Stimulated activated CD8-positive, alpha-beta memory T cell treated with anti-CD3 and anti-CD28 coated beads, Interleukin-12 subunit alpha, Interleukin-12 subunit beta, amount 100 ng/mL, for 24 hours (primary cell): Measurements from ENCODE around the gene GDE1.

ENCODE experiments used
- DNase-seq: peaks from one replicate; pipeline ENCODE4 v3.0.0-alpha.2; 2020; ENCODE audit errors: extremely low read depth

The GDE1 gene

DNA sequence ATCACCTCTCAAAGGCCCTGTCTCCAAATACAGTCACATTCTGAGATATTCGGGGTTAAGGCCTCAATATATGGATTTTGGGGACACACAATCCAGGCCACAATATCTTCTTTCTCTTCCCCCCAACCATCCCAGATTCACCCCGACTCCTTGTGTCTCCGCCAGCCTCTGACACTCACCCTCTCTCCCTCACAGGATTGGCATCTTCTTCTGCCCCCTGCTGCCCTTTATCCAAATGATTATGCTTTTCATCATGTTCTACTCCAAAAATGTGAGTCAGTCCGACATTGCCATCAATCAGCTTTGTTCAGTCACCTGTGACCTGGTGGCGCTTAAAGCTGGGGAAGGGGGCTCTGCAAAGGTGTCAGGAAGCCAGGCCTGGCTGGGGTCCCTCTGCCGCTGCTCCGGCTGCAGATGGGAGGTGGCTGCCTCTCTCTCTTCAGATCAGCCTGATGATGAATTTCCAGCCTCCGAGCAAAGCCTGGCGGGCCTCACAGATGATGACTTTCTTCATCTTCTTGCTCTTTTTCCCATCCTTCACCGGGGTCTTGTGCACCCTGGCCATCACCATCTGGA, 35.1 kb downstream of the GDE1 start:
- no peak for DNase-seq

DNA sequence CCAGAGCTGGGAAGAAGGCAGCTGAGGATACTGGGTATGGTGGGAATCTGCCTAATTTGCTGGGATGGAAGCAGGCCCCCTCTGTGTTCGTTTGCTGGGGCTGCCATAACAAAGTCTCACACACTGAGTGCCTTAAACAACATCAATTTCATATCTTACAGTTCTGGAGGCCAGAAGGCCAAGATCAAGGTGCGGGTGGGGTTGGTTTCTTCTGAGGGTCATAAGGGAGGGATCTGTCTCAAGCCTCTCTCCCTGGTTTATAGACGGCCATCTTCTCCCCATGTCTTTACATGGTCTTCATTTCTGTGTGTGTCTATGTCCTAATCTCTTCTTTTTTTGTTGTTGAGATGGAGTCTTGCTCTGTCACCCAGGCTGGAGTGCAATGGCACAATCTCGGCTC, 35.8 kb downstream of the GDE1 start:
- no peak for DNase-seq

DNA sequence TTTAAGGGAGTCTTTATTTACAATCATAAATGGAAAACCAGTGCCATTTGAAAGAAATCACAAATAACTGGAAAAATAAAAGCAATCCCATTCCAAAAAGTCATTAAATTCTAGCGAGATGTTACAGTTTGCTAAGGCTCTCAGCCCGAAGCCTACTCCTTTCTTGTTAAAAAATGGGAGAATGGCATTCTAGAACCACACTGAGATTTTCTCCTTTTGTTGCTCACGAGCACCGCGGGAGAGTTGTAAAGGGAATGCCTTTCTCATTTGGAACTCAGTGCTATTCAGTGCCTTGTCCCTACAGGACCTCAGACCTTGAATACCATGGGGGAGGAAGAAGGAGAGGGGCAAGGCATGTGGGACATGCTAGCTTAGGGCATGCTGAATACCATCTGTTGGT, 36.3 kb downstream of the GDE1 start:
- no peak for DNase-seq

DNA sequence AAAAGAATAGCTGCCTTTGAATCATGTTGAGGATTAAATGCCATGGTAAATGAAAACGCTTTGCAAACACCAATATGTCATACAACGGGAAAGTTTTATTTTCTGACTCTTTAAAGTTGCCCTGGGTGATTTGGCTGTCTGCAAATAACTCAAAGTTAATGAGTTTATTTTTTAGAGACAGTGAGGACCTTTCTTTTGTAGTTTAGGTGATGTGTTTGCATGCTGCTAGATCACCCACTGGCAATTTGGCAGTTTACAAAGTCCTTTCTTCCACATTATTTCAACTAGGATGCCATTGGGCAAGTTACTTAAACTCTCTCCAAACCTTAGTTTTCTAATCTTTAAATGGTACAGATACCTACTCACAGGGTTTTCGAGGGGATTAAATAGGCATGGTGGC, 37.8 kb downstream of the GDE1 start:
- DNase-seq, result no peak

DNA sequence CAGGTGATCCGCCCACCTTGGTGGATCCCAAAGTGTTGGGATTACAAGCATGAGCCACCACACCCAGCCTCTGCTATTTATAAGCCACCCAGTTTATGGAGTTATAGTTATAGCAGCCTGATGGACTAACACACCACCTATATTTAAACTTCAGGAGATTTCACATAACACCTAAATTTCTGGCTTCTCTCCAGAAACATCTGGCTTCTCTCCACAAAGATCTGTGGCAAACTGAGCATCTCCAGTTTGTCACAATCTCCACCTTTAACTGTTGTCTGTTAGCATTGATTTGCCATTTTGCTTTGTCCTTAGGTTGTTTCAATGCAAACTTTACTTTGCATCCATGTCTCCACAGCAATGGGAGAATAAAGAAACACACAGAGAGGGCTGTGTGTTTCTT, 39.6 kb downstream of the GDE1 start:
- no peak for DNase-seq

DNA sequence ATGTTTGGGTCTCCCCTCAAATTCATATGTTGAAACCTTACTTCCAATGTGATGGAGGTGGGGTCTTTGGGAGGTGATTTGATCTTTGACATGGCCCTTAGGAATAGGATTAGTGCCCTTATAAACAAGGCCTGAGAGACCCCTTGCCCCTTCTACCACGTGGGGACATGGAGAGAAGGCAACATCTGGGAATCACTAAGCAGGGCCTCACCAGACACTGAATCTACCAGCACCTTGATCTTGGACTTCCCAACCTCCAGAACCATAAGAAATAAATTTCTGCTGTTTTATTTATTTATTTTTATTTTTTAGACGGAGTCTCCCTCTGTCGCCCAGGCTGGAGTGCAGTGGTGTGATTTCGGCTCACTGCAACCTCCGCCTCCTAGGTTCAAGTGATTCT, 40.1 kb downstream of the GDE1 start:
- no peak for DNase-seq

DNA sequence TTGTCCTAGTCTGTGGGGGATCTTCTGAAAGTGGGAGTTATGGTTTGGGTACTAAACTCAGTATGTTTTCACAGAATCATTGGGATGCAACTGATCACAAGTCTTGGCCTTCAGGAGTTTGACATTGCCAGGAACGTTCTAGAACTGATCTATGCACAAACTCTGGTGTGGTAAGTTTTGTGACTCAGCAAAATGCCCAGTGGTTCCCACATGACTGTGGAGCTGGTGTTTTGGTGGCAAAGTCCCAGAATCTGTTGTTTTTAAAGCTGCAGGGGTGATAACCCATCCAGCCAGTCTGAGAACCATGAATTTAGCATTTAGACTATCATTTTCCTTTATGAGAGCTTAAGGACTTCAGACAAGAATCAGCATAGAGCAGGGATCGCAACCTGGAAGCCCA, 40.6 kb downstream of the GDE1 start:
- DNase-seq, result no peak

DNA sequence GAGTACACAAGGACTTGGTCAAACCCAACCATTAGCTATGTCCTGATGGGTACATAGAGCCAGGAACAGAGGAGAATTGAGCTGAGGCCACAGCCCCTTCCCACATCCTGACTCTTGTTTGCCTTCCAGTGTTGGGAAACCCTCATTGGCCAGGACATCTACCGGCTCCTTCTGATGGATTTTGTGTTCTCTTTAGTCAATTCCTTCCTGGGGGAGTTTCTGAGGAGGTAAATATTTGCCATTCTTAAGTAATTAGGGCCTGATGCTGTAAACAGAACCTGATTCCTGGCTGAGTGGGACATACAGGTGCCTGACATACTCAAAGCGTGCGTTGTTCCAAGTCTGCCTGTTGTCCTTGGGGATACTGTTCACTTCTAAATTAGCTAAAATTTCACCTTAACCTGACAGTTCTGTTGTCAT, 42.6 kb downstream of the GDE1 start:
- DNase-seq, result no peak

DNA sequence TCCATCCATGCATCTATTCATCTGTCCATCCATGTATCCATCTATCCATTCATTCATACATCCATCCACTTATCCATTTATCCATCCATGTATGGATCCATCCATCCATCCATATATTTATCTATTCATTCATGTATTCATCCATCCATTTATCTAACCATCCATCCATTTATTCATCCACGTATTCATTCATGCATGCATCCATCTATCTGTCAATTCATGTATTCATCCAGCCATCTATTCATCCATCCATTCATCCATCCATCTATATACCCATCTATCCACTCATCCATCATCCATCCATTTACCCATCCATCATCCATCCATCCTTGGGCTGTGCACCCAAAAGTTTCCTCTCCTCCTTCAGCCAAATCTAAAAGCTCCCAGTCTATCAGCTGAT, 43.4 kb downstream of the GDE1 start:
- no peak for DNase-seq

DNA sequence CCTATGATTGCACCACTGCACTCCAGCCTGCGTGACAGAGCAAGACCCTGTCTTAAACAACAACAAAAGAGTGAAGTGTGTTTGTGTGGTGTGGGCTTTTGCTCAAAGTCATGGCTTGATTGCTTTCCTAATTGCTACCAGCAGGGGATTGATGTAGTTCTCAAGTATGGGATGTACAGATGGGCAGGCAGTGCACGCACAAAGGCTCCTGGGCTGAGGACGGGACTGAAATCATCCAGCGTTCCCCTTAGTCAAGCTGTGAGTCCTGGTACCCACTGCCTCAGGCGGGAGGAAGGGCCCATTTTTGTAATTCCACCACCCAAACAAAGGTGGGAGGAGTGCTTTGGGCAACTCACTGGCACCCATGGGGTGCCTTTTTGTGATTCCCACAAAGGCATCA, 47.3 kb downstream of the GDE1 start:
- no peak for DNase-seq

DNA sequence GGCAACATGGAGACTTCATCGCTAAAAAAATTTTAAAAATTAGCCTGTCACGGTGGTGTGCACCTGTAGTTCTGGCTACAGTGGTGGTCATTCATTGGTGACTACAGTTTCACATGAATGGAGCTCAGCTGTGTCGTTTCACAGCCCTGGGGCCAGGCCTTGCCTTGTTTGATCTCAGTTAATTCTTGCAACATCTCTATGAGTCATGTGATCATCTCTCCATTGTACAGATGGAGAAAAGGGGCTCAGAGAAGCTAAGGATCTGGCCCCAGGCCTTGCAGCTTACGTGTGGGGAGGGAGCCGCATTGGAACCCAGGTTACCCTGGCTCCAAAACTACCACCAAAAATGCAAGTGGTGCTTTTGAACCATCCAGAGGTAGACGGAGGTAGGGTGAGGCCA, 49.4 kb downstream of the GDE1 start:
- no peak for DNase-seq

DNA sequence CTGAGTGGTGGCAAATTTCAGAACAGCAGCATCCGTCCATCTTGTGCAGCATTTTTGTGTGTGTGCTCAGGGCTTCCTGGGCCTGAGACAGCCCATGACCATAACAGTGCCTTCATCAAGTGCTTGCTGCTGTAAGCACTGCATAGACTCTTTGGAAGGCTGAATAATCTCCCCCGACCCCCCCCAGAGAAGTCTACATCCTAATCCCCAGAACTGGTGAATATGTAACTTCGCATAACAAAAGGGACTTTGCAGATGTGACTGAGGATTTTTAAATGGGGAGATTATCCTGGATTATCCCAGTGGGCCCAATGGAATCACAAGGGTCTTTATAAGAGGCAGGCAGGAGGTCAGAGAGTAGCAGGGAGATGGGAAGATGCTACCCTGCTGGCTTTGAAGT, 53.6 kb downstream of the GDE1 start:
- no peak for DNase-seq

DNA sequence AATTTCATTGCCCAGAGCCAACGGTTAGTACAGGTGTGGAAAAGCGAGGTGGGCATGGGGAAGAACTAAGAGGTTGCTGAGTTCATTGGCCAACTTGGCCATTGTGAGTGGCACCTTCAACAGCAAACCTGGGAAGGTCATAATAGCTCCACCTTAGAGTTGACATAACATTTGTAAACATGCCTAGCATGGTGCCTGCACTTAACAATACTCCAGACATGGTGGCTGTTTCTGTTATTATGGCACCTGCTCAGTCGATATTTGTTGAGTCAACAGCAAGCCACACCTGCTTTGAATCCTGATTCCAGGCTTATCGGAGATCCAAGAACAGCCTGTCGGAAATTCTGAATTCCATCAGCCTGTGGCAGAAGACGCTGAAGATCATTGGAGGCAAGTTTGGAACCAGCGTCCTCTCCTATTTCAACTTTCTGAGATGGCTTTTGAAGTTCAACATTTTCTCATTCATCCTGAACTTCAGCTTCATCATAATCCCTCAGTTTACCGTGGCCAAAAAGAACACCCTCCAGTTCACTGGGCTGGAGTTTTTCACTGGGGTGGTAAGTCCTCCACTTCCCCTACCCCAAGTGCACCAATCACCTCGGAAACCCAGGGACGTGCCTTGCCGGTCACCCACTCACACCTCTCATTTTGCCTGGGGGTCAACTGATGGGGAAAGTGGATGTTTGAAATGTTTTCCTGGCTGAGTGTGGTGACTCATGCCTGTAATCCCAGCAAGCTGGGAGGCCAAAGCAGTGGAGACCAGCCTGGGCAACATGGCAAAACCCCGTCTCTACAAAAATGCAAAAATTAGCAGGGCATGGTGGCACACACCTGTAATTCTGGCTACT, 58.2 kb downstream of the GDE1 start:
- no peak for DNase-seq

DNA sequence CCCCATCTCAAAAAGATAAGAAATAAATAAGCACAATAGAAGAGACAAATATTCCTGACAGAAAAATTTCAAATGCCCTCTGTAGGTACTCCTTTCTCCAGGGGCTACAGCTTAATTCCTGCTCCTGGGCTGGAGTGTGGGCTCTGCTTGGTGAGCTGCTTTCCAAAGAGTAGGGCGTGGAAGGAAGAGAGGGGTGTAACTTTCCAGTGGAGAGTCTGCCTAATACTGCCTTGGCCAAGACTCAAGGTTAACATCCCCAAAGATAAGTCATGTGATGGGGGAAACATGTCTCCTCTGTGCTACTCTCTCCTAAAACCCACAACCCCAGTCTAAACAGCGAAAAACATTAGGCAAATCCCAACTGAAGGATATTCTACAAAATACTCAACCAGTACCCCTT, 61.5 kb downstream of the GDE1 start:
- DNase-seq, result no peak

DNA sequence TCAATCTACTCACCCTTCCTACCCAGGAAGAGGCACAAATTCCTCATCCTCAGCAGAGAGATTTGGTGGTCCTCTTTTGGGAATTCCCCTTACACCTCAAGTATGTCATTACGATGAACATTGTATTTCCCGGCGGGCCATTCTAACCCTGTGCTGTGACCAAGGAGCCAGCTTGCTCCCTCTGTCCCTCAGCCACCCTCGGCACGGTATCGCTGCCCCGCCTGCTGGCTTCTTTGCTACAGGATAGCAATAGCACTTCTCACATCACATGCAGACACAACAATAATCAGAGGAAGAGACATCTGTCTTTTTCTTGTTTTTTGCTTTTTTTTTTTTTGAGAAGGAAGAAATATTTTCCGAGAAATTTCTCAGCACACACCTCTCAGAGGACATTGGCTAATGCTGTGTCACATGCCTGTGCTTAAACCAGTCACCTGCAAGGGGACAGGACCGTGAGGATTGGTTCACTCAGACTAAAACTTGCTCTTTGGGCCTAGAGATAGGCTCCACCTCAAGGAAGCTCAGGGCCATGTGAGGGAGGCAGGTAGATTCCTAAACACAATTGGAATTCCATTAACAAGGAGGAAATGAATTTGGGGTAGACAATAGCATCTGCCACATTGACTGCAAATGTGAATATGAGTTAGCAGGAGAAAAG, 63.0 kb downstream of the GDE1 start:
- no peak for DNase-seq
